ENCODE measurements around the gene FHDC1.

Gene FHDC1

DNA sequence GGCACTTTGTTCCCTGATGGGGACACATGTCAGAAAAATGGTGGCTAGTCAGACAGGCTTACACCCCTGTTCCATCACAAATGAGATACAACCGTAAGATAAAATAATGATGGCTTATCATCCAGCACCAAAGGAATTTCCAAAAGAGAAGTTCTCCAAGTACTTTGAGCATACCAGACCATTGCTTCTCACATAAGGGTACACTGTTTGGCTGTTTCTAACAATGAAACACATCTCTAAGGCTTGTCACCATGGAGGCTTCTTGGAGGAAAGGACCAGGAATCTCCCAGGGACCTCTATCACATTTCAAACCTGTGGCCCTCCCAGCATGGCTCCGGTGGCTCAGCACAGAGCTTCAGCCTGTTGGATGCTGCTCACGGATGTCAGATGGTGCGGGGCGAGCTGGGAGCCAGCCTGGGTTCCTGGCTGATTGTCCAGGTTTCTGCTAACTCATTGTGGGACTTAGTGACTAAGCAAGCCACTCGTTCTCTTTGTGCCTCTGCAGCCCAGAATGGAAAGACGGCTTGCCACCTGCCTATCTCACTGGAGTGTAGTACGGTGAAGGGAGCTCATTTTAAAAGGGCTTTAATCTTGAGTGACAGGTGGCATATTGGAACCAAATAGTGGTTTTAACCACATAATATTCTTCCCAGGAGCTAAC, 54.5 kb downstream of the FHDC1 start:
- no peak for DNase-seq (ENCODE audit: low spot score)
- ChIA-PET POLR2A (ENCODE audit: low non-redundant PET) (no interaction called here), CTCF (interaction anchor here (0.7 kb wide), 1 partner anchor 214 kb away, joined by 4 read pairs; the partner anchor contains the start of gene TRIM2)
- H3K27ac ChIP-seq: no peak overlapping the region
- TF ChIP-seq, protein P1, sequence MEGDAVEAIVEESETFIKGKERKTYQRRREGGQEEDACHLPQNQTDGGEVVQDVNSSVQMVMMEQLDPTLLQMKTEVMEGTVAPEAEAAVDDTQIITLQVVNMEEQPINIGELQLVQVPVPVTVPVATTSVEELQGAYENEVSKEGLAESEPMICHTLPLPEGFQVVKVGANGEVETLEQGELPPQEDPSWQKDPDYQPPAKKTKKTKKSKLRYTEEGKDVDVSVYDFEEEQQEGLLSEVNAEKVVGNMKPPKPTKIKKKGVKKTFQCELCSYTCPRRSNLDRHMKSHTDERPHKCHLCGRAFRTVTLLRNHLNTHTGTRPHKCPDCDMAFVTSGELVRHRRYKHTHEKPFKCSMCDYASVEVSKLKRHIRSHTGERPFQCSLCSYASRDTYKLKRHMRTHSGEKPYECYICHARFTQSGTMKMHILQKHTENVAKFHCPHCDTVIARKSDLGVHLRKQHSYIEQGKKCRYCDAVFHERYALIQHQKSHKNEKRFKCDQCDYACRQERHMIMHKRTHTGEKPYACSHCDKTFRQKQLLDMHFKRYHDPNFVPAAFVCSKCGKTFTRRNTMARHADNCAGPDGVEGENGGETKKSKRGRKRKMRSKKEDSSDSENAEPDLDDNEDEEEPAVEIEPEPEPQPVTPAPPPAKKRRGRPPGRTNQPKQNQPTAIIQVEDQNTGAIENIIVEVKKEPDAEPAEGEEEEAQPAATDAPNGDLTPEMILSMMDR (conservative IDR thresholded peaks at IDR 0.05; ENCODE audit: low read depth): no peak

DNA sequence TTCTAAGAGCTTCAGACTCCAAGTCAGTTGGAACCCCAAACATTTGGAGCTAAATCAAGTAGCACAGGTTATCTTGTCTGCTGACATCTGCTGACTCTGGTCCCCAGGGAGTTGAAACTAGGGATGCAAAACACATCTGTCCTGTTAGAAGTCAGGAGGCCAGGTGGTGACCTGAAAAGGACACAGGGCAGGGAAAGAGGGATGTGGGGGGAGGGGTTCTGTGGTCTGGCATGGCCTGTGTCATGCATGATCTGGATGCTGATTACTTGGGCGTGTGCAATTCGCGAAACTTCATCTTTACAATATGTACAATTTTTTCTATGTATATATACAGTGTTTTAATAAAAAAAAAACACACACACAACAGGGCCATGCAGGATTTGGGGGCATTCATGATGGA, 55.3 kb downstream of the FHDC1 start:
- TF ChIP-seq, protein P1 (conservative IDR thresholded peaks at IDR 0.05; ENCODE audit: low read depth): no peak
- H3K27ac ChIP-seq: no peak overlapping the region
- ChIA-PET CTCF (no interaction called here), POLR2A (ENCODE audit: low non-redundant PET) (no interaction called here)
- no peak for DNase-seq (ENCODE audit: low spot score)

DNA sequence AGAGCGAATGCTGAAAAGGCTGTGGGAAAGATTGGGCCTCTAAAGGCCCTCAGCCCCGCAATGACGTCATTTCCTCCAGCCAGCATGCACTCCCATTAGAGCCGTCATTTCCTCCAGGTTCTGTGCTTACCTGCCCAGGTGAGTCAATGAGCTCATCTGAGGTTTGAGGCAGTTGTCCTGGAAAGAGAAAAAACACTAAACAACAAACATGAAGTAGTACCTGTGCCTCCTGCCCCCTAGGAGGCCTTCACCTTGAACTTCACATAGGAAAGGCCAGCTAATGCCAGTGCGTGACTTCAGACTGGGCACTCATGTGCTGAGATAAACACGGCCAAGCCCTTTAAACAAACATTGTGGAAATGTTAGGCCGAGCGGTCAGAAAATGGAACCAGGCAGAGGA, 55.9 kb downstream of the FHDC1 start:
- ChIA-PET POLR2A (ENCODE audit: low non-redundant PET) (no interaction called here), CTCF (interaction anchor here (1.0 kb wide), 1 partner anchor 93 kb away, joined by 5 read pairs; no protein-coding TSS in a partner anchor)
- DNase-seq (ENCODE audit: low spot score): peak; percentile 94
- TF ChIP-seq, protein P1 (conservative IDR thresholded peaks at IDR 0.05; ENCODE audit: low read depth): no peak
- H3K27ac ChIP-seq: no peak overlapping the region

DNA sequence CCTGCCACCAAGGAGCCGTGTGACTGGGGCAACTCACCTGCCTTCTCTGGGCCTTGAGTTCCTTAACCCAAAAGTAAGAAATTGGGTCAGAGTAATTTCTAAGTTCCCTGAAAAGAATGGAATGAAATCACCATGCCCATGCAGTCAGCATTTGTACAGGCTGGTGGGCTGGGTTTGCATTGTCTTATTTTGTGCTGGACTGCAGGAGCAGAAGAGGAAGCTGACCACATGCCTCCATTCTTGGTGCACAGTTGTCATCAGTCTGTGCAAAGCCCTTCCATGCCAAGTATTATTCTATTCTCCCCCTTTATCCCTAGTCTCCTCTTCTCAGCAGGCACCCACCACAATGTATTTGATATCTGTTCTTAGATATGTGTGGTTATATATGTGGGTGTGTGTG, 56.3 kb downstream of the FHDC1 start:
- POLR2A ChIA-PET (ENCODE audit: low non-redundant PET): no interaction called here
- H3K27ac ChIP-seq: no peak overlapping the region
- CTCF ChIA-PET: interaction anchor here (1.0 kb wide), 1 partner anchor 92 kb away, joined by 5 read pairs; no protein-coding TSS in a partner anchor
- TF ChIP-seq, protein P1 (conservative IDR thresholded peaks at IDR 0.05; ENCODE audit: low read depth): no peak
- no peak for DNase-seq (ENCODE audit: low spot score)

DNA sequence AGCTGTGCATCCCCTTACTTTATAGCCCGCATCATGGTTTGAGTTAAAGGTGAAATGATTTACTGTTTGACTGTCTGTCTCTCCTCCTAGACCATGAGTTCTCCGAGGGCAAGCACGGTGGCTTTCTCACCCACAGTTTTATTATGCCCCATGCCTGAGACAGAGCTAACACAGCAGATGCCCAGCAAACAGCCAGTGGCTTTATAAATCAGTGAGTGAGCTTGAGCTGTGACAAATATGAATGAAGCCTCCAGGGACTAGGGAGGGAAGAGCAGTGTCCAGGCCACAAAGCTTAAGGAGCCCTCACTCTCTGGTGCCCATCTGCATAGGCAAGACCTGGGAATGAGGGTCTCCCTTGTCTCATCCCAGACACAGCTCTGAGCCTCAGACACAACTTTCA, 57.9 kb downstream of the FHDC1 start:
- DNase-seq (ENCODE audit: low spot score): no peak
- ChIA-PET CTCF (interaction anchor here (0.6 to 1.0 kb wide), 2 partner anchors 89 to 91 kb away, joined by 3 to 4 read pairs; no protein-coding TSS in a partner anchor), POLR2A (ENCODE audit: low non-redundant PET) (no interaction called here)
- H3K27ac ChIP-seq: no peak overlapping the region
- TF ChIP-seq, protein P1 (conservative IDR thresholded peaks at IDR 0.05; ENCODE audit: low read depth): no peak

DNA sequence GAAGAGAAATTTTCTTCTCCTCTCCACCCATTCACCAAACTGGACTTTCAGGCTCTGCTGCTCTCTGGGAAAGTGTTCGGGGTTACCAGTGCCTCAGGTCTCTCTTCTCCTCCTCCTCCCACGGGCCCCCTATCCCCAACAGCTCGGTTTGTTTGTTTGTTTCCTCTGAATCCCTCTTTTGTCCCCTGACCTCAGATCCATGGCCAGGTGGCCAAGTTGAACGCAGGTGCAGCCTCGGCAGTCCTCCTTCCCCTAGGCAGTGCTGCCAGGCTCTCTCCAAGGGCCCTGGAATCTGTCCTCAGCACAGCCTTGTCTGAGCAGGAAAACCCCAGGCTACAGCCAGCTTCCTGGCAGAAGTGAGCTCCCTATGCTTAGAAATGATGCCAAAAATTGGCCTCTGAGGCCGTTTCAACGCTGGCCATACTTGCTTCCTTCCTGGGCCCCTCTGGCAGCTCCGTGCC, 60.0 kb downstream of the FHDC1 start:
- no peak for DNase-seq (ENCODE audit: low spot score)
- CTCF ChIA-PET: no interaction called here

More for the DNA sequence above, 60.0 kb downstream of the FHDC1 start:
- TF ChIP-seq, protein P1 (conservative IDR thresholded peaks at IDR 0.05; ENCODE audit: low read depth): no peak
- POLR2A ChIA-PET (ENCODE audit: low non-redundant PET): no interaction called here
- no peak overlapping the region for H3K27ac ChIP-seq
